Measurements from ENCODE around the gene MGAT4C. TPM values are rescaled to one million over a fixed set of nuclear protein-coding genes. Genes with fewer than 3 reads are reported as not detected.

The MGAT4C gene
- total RNA-seq, 1 experiment from 2014 or later: not detected

DNA sequence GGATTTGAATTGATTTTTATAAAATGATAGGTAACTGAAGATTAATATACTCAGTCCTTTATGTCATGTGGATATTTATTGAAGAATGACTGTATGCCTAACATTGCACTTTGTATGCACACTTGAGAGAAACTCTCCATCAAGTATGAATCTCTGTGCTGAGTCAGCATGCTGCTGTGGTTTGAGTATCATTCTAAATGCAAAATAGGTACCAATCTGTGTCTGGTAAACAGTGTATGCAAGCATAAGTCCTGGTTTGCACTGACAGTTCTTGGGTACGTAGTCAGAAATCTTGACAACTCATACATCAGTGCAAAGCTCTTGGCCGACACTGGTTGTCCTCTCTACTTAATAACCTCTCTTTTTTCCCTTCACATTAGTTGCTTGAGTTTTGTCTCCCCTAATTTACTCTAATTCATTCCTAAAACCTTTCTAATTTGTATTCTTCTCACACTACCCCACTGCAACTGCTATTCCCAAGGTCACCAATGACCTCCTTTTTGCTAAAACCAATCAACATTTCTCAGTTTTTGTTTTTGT lies 21.8 kb downstream of the MGAT4C start:
- CTCF ChIA-PET: no interaction called here
- POLR2A ChIA-PET (ENCODE audit: unreplicated experiment): no interaction called here

DNA sequence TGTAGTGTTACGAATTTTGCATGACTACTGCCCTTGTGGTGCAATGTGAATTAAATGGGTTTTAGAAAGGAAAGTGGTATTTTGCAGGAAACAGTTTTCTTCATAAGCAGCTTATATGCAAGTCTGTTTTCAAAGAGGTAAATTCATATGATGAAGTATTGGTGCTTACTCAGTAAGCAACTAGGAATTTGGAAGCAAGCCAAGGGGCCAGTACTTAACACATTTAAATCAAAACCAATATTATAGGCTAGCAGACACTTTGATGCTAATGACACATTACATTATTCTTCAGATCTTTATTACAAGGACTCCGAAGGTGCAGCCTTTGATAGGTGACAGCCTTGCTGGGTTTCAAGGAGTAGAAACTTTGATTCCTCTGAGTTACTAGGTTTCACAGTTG lies 23.1 kb downstream of the MGAT4C start:
- ChIA-PET POLR2A (ENCODE audit: unreplicated experiment) (no interaction called here), CTCF (no interaction called here)
- BruUV-seq (replicated peaks): no TSS peak
- no peaks in the 10 kb centered on the region for H3K9me3 ChIP-seq (ENCODE audit: insufficient read depth, low read depth)
- no peak overlapping the region for H3K4me3 ChIP-seq
- DNase-seq: no peak
- no peaks in the 10 kb centered on the region for H3K79me2 ChIP-seq (ENCODE audit: low read depth)
- intact Hi-C loops (cut with micrococcal nuclease; ENCODE audit: unreplicated experiment): no loop called here
- no peaks in the 10 kb centered on the region for H3K36me3 ChIP-seq (ENCODE audit: low read depth)
- H3K27me3 ChIP-seq (ENCODE audit: insufficient read depth, low read depth): no peaks in the 10 kb centered on the region
- no peaks in the 10 kb centered on the region for H4K20me1 ChIP-seq (ENCODE audit: insufficient read depth)
- H3K27ac ChIP-seq: no peak overlapping the region
- H3F3A ChIP-seq (ENCODE audit: insufficient read depth, low read depth): no peaks in the 10 kb centered on the region
- H3K9me2 ChIP-seq (ENCODE audit: insufficient read depth): no peaks in the 10 kb centered on the region
- H3K4me1 ChIP-seq (replicated peaks; ENCODE audit: insufficient read depth): peaks cover 6% of the 10 kb centered on the region; the same call in 1 of the 2 replicates
- TF ChIP-seq EZH2 (IDR thresholded peaks at IDR 0.05; ENCODE audit: low read depth): no peak
- TF ChIP-seq, protein P1, sequence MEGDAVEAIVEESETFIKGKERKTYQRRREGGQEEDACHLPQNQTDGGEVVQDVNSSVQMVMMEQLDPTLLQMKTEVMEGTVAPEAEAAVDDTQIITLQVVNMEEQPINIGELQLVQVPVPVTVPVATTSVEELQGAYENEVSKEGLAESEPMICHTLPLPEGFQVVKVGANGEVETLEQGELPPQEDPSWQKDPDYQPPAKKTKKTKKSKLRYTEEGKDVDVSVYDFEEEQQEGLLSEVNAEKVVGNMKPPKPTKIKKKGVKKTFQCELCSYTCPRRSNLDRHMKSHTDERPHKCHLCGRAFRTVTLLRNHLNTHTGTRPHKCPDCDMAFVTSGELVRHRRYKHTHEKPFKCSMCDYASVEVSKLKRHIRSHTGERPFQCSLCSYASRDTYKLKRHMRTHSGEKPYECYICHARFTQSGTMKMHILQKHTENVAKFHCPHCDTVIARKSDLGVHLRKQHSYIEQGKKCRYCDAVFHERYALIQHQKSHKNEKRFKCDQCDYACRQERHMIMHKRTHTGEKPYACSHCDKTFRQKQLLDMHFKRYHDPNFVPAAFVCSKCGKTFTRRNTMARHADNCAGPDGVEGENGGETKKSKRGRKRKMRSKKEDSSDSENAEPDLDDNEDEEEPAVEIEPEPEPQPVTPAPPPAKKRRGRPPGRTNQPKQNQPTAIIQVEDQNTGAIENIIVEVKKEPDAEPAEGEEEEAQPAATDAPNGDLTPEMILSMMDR (conservative IDR thresholded peaks at IDR 0.05): no peak
- no peak overlapping the region for H2AFZ ChIP-seq
- no peak overlapping the region for H3K4me2 ChIP-seq

More for the DNA sequence above, 21.8 kb downstream of the MGAT4C start:
- Histone ChIP-seq H3K36me3 (ENCODE audit: low read depth) (no peaks in the 10 kb centered on the region), H3K9me3 (ENCODE audit: insufficient read depth, low read depth) (no peaks in the 10 kb centered on the region), H3F3A (ENCODE audit: insufficient read depth, low read depth) (no peaks in the 10 kb centered on the region), H3K27ac (no peak overlapping the region), H4K20me1 (ENCODE audit: insufficient read depth) (no peaks in the 10 kb centered on the region), H3K79me2 (ENCODE audit: low read depth) (no peaks in the 10 kb centered on the region), H3K4me2 (no peak overlapping the region), H3K9me2 (ENCODE audit: insufficient read depth) (no peaks in the 10 kb centered on the region), H2AFZ (no peak overlapping the region), H3K27me3 (ENCODE audit: insufficient read depth, low read depth) (no peaks in the 10 kb centered on the region), H3K4me1 (replicated peaks; ENCODE audit: insufficient read depth) (peaks cover 6% of the 10 kb centered on the region; the same call in 1 of the 2 replicates), H3K4me3 (no peak overlapping the region)
- DNase-seq: no peak
- intact Hi-C loops (cut with micrococcal nuclease; ENCODE audit: unreplicated experiment): no loop called here
- no TSS peak for BruUV-seq (replicated peaks)
- TF ChIP-seq, protein P1 (conservative IDR thresholded peaks at IDR 0.05): no peak
- no peak for TF ChIP-seq EZH2 (IDR thresholded peaks at IDR 0.05; ENCODE audit: low read depth)

DNA sequence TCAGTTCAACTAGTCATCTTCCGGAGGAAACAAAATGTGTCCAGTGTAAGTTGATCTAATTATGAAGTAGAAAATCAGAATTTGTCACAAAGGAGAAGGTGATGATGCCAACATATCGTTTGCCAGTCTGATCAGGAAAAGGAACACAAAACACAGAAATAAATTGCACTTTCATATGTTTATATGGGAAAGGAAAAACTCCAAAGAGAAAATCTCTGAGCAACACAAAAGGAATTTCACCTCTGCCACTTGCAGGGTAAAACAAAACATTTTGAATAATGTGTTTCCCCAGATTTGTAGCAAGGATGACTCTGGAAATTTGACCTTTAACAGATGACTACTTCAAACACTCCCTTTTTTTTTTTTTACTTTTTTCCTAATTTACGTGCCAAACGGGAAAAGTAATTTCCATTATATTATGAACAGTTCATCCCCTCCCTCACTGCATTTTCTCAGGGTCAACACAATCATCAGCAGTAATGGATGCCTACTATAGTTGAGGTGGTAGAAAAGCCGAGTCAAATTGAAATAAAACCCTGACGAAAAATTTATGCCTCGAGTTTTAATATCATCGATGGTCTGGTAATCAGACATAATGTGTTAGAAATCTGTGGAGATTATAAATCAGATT lies 25.6 kb downstream of the MGAT4C start:
- Histone ChIP-seq H3K9me3 (ENCODE audit: insufficient read depth, low read depth) (no peaks in the 10 kb centered on the region), H4K20me1 (ENCODE audit: insufficient read depth) (no peaks in the 10 kb centered on the region), H3K27me3 (ENCODE audit: insufficient read depth, low read depth) (no peaks in the 10 kb centered on the region), H3K4me1 (replicated peaks; ENCODE audit: insufficient read depth) (peaks cover 6% of the 10 kb centered on the region; the same call in 1 of the 2 replicates), H3K27ac (no peak overlapping the region), H3K9me2 (ENCODE audit: insufficient read depth) (no peaks in the 10 kb centered on the region), H3F3A (ENCODE audit: insufficient read depth, low read depth) (no peaks in the 10 kb centered on the region), H3K4me2 (no peak overlapping the region), H3K79me2 (ENCODE audit: low read depth) (no peaks in the 10 kb centered on the region), H3K4me3 (no peak overlapping the region), H3K36me3 (ENCODE audit: low read depth) (no peaks in the 10 kb centered on the region), H2AFZ (no peak overlapping the region)
- ChIA-PET POLR2A (ENCODE audit: unreplicated experiment) (no interaction called here), CTCF (no interaction called here)
- BruUV-seq (replicated peaks): no TSS peak
- DNase-seq: no peak
- TF ChIP-seq EZH2 (IDR thresholded peaks at IDR 0.05; ENCODE audit: low read depth): no peak
- TF ChIP-seq, protein P1 (conservative IDR thresholded peaks at IDR 0.05): no peak
- intact Hi-C loops (cut with micrococcal nuclease; ENCODE audit: unreplicated experiment): no loop called here

Data from PC-9 (cell line).